LHCN-M2 (cell line): ENCODE results near the gene ZNF302. TPM values are rescaled to one million over a fixed set of nuclear protein-coding genes. Genes with fewer than 3 reads are reported as not detected.
A peak's percentile ranks its signal among the peaks of the same experiment; 100 is the strongest.
"Not testable (repeated sequence)": the region's sequence is repeated elsewhere in the genome, so short reads cannot be mapped to it uniquely, and the experiment has no call there.

Source experiments
- DNase-seq: peaks from one replicate; pipeline ENCODE4 v3.0.0-alpha.2; 2012; ENCODE audit warnings: low read depth
- polyA plus RNA-seq: library from polyadenylated mRNA; unstranded; fragments of >200 nt; gene quantifications from one replicate; pipeline ENCODE4 v1.2.1, GENCODE V29; 2012; ENCODE audit warnings: missing spikeins
- total RNA-seq: library from RNA; depleted of rRNA; stranded (reverse); fragments of >200 nt; gene quantifications from 2 replicates; pipeline ENCODE4 v1.2.3, GENCODE V29; 2014; rRNA removed

The ZNF302 gene
- 21.2 and 27.5 TPM in 2 replicates for total RNA-seq
- polyA plus RNA-seq = 8.7 TPM

GRCh38 chr19:34677386-34678084, at the start of gene ZNF302:
Gene ZNF302 (plus strand): TSS chr19:34677678. CDS start chr19:34678805, 1,127 bp downstream.
- peak; percentile 95 for DNase-seq

- no peak for DNase-seq
These were observed 43.7 kb upstream of the ZNF302 start for GRCh38 chr19:34633802-34634201.

- DNase-seq = peak; percentile 67
These were observed 37.9 kb upstream of the ZNF302 start for GRCh38 chr19:34639491-34640085.

GRCh38 chr19:34642241-34642640, 35.2 kb upstream of the ZNF302 start:
- no peak for DNase-seq

- DNase-seq = no peak
These were observed 32.5 kb upstream of the ZNF302 start for GRCh38 chr19:34644991-34645461.

- DNase-seq = peak; percentile 23
These were observed 31.9 kb upstream of the ZNF302 start for GRCh38 chr19:34645551-34645950.

GRCh38 chr19:34649886-34650543, 27.5 kb upstream of the ZNF302 start:
- no peak for DNase-seq

GRCh38 chr19:34651747-34652146, 25.7 kb upstream of the ZNF302 start:
- no peak for DNase-seq

- no peak for DNase-seq
These were observed 22.7 kb upstream of the ZNF302 start for GRCh38 chr19:34654796-34655195.

- no peak for DNase-seq
These were observed 21.8 kb upstream of the ZNF302 start for GRCh38 chr19:34655651-34656050.

- DNase-seq = no peak
These were observed 16.1 kb upstream of the ZNF302 start for GRCh38 chr19:34661357-34661756.

- DNase-seq = peak; percentile 44
These were observed 14.6 kb upstream of the ZNF302 start for GRCh38 chr19:34662919-34663318.

- no peak for DNase-seq
These were observed 13.3 kb upstream of the ZNF302 start for GRCh38 chr19:34664168-34664567.

- DNase-seq = no peak
These were observed 12.6 kb upstream of the ZNF302 start for GRCh38 chr19:34664870-34665269.

GRCh38 chr19:34665275-34665674, 12.2 kb upstream of the ZNF302 start:
- DNase-seq = not testable (repeated sequence)

GRCh38 chr19:34666200-34666957, 11.1 kb upstream of the ZNF302 start:
- no peak for DNase-seq

- DNase-seq = no peak
These were observed 10.6 kb upstream of the ZNF302 start for GRCh38 chr19:34666958-34667265.

GRCh38 chr19:34667349-34668076, 10.0 kb upstream of the ZNF302 start:
- peak; percentile 35 for DNase-seq

GRCh38 chr19:34668077-34668689, 9.3 kb upstream of the ZNF302 start:
- DNase-seq = not testable (repeated sequence)

GRCh38 chr19:34668690-34669089, 8.8 kb upstream of the ZNF302 start:
- not testable (repeated sequence) for DNase-seq

GRCh38 chr19:34669305-34669704, 8.2 kb upstream of the ZNF302 start:
- DNase-seq = no peak
